Spinal cord (tissue), 10 donors: ENCODE measurements around the gene RINL. TPM values are rescaled to one million over a fixed set of nuclear protein-coding genes. Genes with fewer than 3 reads are reported as not detected.

Experiments used
- DNase-seq, 6 donors: peaks; one replicate each; pipeline versions ENCODE4 v3.0.0 to v3.0.0-alpha.2; 2013 to 2015; ENCODE audit warnings: low spot score in 6 of 6, low read depth in 4 of 6
- H3K27ac ChIP-seq: one replicate; pipeline ENCODE4 v1.5.1; 2013; ENCODE audit warnings: low read depth, low read length, control low read depth
- H3K27me3 ChIP-seq: one replicate; pipeline ENCODE4 v1.6.1; 2013; ENCODE audit warnings: low read length; ENCODE audit not compliant: control insufficient read depth, insufficient read depth
- H3K36me3 ChIP-seq: one replicate; pipeline ENCODE4 v1.6.1; 2013; ENCODE audit warnings: low read length; ENCODE audit not compliant: control insufficient read depth, insufficient read depth
- H3K4me1 ChIP-seq: one replicate; pipeline ENCODE4 v1.6.1; 2013; ENCODE audit warnings: low read length; ENCODE audit not compliant: control insufficient read depth, insufficient read depth
- H3K4me3 ChIP-seq: one replicate; pipeline ENCODE4 v1.5.1; 2013; ENCODE audit warnings: low read depth, low read length, control low read depth
- H3K9me3 ChIP-seq: one replicate; pipeline ENCODE4 v1.6.1; 2013; ENCODE audit warnings: low read length; ENCODE audit not compliant: control insufficient read depth, insufficient read depth
- WGBS: methylation state at CpG from one replicate; pipeline ENCODE4 v1.1.5; 2013; ENCODE audit warnings: missing lambda C conversion rate; ENCODE audit not compliant: insufficient coverage; 5-methylcytosine and 5-hydroxymethylcytosine counted together
- polyA plus RNA-seq, 2 donors: library from polyadenylated mRNA; unstranded; fragments of 120-200 nt; gene quantifications; one replicate each; pipeline ENCODE4 v1.2.1, GENCODE V29; 2013; ENCODE audit not compliant: insufficient read length in 2 of 2
- total RNA-seq, 2 donors: library from RNA; depleted of rRNA in 1 of 2; stranded (reverse); fragments of 120-200 nt in 1 of 2; fragments of >200 nt in 1 of 2; gene quantifications; one replicate each; pipeline versions ENCODE4 v1.2.3 to v1.2.4, GENCODE V29; 2013 to 2014
- donor health status: healthy.

Gene RINL
- total and polyA plus RNA-seq, 4 donors = 8.7 to 28.2 (median 17.1) TPM

DNA sequence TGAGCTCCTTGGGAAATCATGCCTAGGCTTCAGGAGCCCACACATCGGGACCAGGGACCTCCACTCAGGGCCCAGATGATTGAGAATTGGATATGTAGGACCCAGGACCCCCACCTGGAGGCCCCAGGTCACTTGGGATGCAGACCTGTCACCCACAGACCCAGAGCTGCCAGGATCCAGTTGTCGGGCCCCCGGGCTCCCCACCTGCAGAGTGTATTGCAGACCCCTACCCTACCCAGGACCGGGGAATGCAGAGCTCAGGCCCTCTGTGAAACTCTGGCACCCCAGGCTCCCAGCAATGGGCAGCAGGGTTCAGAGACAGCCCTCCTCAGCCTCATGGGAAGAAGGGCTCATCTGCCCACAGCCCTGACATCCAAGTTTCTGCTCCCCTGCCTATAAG, 27.5 kb upstream of the RINL start:
- 100% methylated on average over 2 of the region's 4 CpGs for whole genome bisulfite sequencing

DNA sequence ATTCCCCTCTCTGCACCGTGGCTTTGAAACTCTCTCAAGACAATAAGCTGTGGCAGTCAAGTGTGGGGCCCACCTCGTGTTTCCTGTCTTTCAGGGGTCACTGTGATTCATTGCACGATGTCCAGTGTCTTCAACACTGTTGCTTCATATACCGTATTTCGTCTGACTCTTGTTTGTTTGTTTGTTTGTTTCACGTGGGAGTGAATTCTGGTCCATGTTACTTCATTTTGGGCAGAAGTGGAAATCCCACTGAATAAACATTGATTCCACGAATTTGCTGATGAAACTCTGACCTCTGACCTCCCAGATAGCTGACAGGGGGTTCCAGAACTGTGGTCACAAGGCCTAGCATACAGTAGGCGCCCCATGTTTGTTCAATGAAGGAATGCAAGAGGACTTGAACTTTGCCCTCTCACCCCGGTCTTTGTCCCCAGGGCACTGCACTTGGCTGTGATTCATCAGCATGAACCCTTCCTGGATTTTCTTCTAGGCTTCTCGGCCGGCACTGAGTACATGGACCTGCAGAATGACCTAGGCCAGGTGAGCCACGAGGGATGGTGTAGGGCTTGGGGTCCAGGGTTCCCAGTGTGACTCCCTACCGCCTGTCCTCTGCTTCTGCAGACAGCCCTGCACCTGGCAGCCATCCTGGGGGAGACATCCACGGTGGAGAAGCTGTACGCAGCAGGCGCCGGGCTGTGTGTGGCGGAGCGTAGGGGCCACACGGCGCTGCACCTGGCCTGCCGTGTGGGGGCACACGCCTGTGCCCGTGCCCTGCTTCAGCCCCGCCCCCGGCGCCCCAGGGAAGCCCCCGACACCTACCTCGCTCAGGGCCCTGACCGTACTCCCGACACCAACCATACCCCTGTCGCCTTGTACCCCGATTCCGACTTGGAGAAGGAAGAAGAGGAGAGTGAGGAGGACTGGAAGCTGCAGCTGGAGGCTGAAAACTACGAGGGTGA, 26.8 kb upstream of the RINL start:
- peaks cover 38% of the 10 kb centered on the region for H3K36me3 ChIP-seq
- WGBS = 92% methylated on average over 34 of the region's 35 CpGs
- no peaks in the 10 kb centered on the region for H3K27me3 ChIP-seq
- no peak overlapping the region for H3K4me3 ChIP-seq
- H3K9me3 ChIP-seq = no peaks in the 10 kb centered on the region
- no peaks in the 10 kb centered on the region for H3K4me1 ChIP-seq
- H3K27ac ChIP-seq = no peak overlapping the region
- no peak for DNase-seq

More for the DNA sequence above, 27.5 kb upstream of the RINL start:
- Histone ChIP-seq H3K4me1 (no peaks in the 10 kb centered on the region), H3K36me3 (peaks cover 42% of the 10 kb centered on the region), H3K4me3 (no peak overlapping the region), H3K27me3 (no peaks in the 10 kb centered on the region), H3K27ac (no peak overlapping the region), H3K9me3 (no peaks in the 10 kb centered on the region)
- DNase-seq = no peak

- Histone ChIP-seq H3K4me3 (no peak overlapping the region), H3K36me3 (peaks cover 19% of the 10 kb centered on the region), H3K4me1 (peaks cover 24% of the 10 kb centered on the region), H3K9me3 (no peaks in the 10 kb centered on the region), H3K27ac (no peak overlapping the region), H3K27me3 (no peaks in the 10 kb centered on the region)
- no peak for DNase-seq
- WGBS = 100% methylated on average over 1 of the region's 1 CpG
Measured at GRCh38 chr19:38901683-38902082, 23.6 kb upstream of the RINL start.

DNA sequence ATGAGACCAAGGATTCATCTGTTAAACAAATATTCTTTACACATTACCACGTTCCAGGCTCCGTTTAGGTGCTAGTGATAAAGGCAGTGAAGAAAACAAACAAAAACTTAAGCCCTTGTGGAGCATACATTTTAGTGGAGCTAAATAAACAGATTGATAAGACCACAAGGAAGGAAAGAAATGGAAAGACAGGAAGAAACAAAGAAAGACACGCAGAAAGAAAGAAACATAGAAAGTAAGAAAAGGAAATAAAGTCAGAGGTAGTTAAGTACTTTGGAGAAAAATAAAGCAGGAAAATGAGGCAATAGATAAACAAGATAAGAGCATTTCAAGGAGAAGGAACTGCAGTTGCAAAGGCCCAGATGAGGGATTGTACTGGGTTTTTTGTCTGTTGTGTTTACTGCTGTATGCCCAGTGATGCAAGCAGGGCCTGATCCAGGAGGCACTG, 22.7 kb upstream of the RINL start:
- Histone ChIP-seq H3K9me3 (no peaks in the 10 kb centered on the region), H3K27ac (no peak overlapping the region)

DNA sequence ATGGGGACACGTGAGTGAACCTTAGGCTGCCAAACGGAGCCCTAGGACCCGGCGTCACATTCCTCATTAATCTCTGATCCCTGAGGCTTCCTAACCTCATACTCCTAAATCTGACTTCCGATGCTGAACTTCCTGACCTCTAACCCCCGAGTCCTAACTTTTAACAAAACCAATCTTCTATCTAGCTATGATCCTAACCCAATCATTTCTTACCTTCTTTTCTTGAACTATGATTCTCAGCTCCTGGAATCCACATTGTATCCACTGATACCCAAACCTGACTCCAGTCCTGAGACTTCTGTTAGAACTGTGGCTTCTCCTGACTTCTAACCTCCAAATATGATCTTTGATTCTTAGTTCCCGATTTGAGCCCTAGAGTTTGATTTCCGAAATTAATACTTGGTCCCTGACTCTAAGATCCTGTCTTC, 22.1 kb upstream of the RINL start:
- Histone ChIP-seq H3K36me3 (peaks cover 11% of the 10 kb centered on the region), H3K27ac (peak overlapping the region; percentile 93), H3K4me3 (peak overlapping the region; percentile 91), H3K4me1 (peaks cover 33% of the 10 kb centered on the region), H3K27me3 (no peaks in the 10 kb centered on the region), H3K9me3 (no peaks in the 10 kb centered on the region)
- DNase-seq = no peak
- 0% methylated on average over 6 of the region's 8 CpGs for WGBS

More for the DNA sequence above, 22.7 kb upstream of the RINL start:
- no peak for DNase-seq
- Histone ChIP-seq H3K27me3 (no peaks in the 10 kb centered on the region), H3K4me1 (peaks cover 29% of the 10 kb centered on the region), H3K36me3 (peaks cover 15% of the 10 kb centered on the region), H3K4me3 (no peak overlapping the region)
- 63% methylated on average over 1 of the region's 3 CpGs for WGBS

GRCh38 chr19:38899447-38900201, 21.5 kb upstream of the RINL start, which contains the start of the genes NFKBIB and SIRT2:
NFKBIB (plus strand) TSS chr19:38899969; CDS start chr19:38900033, 64 bp downstream.
SIRT2 (minus strand) TSS chr19:38899618; CDS start chr19:38899521, 97 bp downstream.
- WGBS = under 1% methylated on average over 64 of the region's 64 CpGs
- peak within 1 kb of the TSS; percentile 93 for H3K27ac ChIP-seq
- H3K27me3 ChIP-seq = no peaks in the 10 kb centered on the region
- peaks cover 39% of the 10 kb centered on the region for H3K4me1 ChIP-seq
- peak within 1 kb of the TSS; percentile 91 for H3K4me3 ChIP-seq
- H3K36me3 ChIP-seq = peaks cover 13% of the 10 kb centered on the region
- DNase-seq = peak; percentile 99 to 100 (median 100)
- H3K9me3 ChIP-seq = no peaks in the 10 kb centered on the region

DNA sequence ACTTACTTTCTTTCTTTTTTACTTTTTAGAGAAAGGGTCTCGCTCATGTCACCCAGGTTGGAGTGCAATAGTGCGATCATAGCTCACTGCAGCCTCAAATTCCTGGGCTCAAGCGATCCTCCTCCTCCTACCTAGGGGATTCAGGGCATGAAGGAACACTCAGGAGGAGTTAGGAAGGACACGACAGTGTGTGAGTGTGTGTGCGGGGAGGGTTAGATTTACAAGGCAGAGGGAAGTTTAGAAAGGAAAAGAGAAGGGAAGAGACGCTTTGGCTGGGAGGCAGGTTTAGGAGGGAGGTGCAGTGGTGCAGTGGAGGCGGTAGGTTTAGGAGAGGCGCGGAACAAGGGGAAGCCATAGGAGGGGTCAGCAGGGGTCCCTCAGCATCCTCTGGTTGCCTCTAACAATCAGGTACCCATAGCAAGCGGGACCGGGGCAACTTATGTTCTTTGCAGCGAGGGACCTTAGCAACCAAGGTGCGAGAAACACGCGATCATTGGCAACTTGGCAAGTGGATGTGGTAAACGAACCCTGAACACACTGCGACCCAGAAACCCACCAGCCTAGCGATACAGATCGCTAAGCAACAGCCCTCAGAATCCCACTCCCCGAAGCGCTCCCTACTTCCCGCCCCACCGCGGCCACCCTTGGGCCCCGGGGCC, 20.8 kb upstream of the RINL start:
- H3K27ac ChIP-seq = peak overlapping the region; percentile 86
- peaks cover 20% of the 10 kb centered on the region for H3K36me3 ChIP-seq
- H3K4me1 ChIP-seq = peaks cover 46% of the 10 kb centered on the region
- 5% methylated on average over 22 of the region's 25 CpGs for WGBS
- H3K27me3 ChIP-seq = no peaks in the 10 kb centered on the region
- DNase-seq = peak in 1 of 6 donors; percentile 7
- no peaks in the 10 kb centered on the region for H3K9me3 ChIP-seq
- H3K4me3 ChIP-seq = peak overlapping the region; percentile 91

- peak overlapping the region; percentile 16 for H3K4me3 ChIP-seq
- peaks cover 53% of the 10 kb centered on the region for H3K36me3 ChIP-seq
- H3K27ac ChIP-seq = peak overlapping the region; percentile 40
- peaks cover 54% of the 10 kb centered on the region for H3K4me1 ChIP-seq
- H3K27me3 ChIP-seq = no peaks in the 10 kb centered on the region
- WGBS = 50% methylated on average over 9 of the region's 9 CpGs
- H3K9me3 ChIP-seq = no peaks in the 10 kb centered on the region
- DNase-seq = no peak
Measured at GRCh38 chr19:38894968-38895367, 16.9 kb upstream of the RINL start.

GRCh38 chr19:38893341-38893771, 15.3 kb upstream of the RINL start:
- peaks cover 47% of the 10 kb centered on the region for H3K4me1 ChIP-seq
- H3K27ac ChIP-seq = no peak overlapping the region
- H3K9me3 ChIP-seq = no peaks in the 10 kb centered on the region
- WGBS = 90% methylated on average over 14 of the region's 14 CpGs
- DNase-seq = no peak
- H3K4me3 ChIP-seq = no peak overlapping the region
- H3K36me3 ChIP-seq = peaks cover 68% of the 10 kb centered on the region
- no peaks in the 10 kb centered on the region for H3K27me3 ChIP-seq
